ENCODE results near the gene NCOA7. TPM values are rescaled to one million over a fixed set of nuclear protein-coding genes. Genes with fewer than 3 reads are reported as not detected.
"Not testable (repeated sequence)": the region's sequence is repeated elsewhere in the genome, so short reads cannot be mapped to it uniquely, and the experiment has no call there.

Gene NCOA7
- total RNA-seq, 2 experiments from 2014 or later: 58.1 to 58.5 TPM

DNA sequence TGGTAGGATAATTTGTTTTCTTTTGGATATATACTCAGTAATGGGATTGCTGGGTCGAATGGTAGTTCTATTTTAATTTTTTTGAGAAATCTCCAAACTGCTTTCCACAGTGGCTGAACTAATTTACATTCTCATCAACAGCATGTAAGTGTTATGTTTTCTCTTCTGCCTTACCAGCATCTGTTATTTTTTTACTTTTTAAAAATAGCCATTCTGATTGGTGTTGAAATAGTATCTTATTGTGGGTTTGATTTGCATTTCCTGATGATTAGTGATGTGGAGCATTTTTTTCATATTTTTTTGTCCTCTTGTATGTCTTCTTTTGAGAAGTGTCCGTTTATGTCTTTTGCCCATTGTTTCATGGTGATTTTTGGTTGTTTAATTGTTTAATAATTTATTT, 177.7 kb downstream of the NCOA7 start:
- ChIA-PET POLR2A (no interaction called here), CTCF (no interaction called here)

- CTCF ChIA-PET: interaction anchor here (1.9 kb wide), 1 partner anchor 15 kb away, joined by 6 read pairs; the partner anchor contains the start of gene HINT3
- POLR2A ChIA-PET: no interaction called here
These were observed 180.0 kb downstream of the NCOA7 start for GRCh38 chr6:125970760-125971159.

DNA sequence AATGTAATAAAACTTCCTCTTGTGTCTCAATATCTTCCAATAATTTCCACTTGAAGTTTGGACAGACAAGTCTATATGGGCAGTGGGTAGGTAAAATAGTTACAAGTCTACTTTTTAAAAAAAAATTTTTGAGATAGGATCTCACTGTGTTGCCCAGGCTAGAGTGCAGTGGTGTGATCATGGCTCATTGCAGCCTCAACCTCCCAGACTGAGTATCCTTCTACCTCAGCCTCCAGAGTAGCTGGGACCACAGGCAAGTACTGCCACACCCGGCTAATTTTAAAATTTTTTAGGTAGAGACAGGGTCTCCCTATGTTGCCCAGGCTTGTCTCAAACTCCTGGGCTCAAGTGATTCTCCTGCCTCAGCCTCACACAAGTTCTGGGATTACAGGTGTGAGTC, 181.7 kb downstream of the NCOA7 start:
- CTCF ChIA-PET, POLR2A ChIA-PET: not testable (repeated sequence)

DNA sequence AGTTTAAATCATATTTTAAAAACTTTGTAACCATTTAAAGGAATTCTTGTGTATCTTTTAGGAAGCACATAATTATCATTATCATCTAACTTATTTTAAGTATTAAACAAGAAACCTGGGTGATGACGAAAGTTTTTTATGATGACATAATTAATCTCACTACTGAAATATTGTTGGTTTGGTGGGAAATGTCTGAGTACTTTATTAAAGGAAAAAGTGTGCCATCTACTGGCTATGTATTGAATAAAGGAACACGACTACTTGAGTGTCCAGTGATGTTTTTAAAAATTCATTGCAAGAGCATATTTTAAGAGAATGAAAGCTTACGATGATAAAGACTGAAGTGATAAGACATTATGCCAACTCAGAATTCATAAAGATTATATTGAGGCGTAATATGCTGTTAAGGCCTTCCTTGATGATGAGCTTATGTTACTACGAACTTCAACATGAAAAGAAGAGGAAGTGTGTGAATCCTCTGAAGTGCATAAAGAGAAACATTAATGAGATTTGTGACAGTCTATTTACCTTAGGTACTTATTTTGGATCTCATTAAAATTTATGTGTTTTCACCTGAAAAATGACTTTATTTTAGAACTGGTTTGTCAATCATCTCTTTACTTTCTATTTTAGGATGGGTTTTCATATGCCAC, 183.6 kb downstream of the NCOA7 start:
- ChIA-PET POLR2A (interaction anchor here (1.1 kb wide), 1 partner anchor 184 kb away, joined by 3 read pairs; the partner anchor contains the start of gene NCOA7), CTCF (interaction anchor here (0.8 to 1.6 kb wide), 5 partner anchors 12 to 661 kb away, joined by 3 to 12 read pairs (median 3); partner anchors contain the start of gene HINT3)

DNA sequence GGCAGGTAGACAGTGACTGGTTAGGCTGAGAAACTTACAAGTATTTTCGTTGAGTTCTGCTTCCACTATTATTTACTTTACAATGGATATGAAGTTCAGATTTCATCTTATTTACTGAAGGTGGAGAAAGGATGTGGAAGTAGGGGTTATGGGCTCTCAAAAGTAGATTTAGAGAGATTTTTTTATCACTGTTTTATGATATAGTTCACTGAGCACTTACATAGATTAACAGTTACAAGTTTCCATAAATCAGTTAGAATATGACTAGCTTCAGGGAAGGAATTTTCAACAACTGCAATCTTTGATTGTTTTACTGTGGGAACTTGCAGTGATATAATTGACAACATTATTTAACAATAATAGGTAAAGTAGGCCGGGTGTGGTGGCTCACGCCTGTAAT, 188.3 kb downstream of the NCOA7 start:
- CTCF ChIA-PET: no interaction called here

More for the DNA sequence above, 188.3 kb downstream of the NCOA7 start:
- POLR2A ChIA-PET: no interaction called here

Other genes starting within 250 kb of the NCOA7 start
- not detected for gene HEY2, start 41.3 kb upstream of the NCOA7 start, total RNA-seq
- 10 to 100 TPM; 10.3 TPM for gene HINT3, start 165.8 kb downstream of the NCOA7 start, total RNA-seq
- gene TRMT11, start 195.6 kb downstream of the NCOA7 start, total RNA-seq: 10 to 100 TPM; 38.9 to 45.0 TPM

Measured in activated CD8-positive, alpha-beta memory T cell treated with anti-CD3 and anti-CD28 coated beads for 36 hours (primary cell).